GM23338 (cell line): Measurements from ENCODE around the gene TBX10. TPM values are rescaled to one million over a fixed set of nuclear protein-coding genes. Genes with fewer than 3 reads are reported as not detected.
"Not testable (repeated sequence)": the region's sequence is repeated elsewhere in the genome, so short reads cannot be mapped to it uniquely, and the experiment has no call there.

Source experiments
- ATAC-seq: fragments of 200-7000 bp; cut with Tn5 transposase; 3 replicates; pipeline ENCODE4 v1.9.1; 2020
- DNase-seq: peaks from one replicate; pipeline ENCODE4 v3.0.0-alpha.2; 2015; ENCODE audit warnings: low spot score
- H2AFZ ChIP-seq: fragments of 200-600 bp; sonication (generic); 2 replicates; pipeline ENCODE4 v1.8.0; 2016; ENCODE audit warnings: antibody characterized with exemption, mild to moderate bottlenecking, moderate library complexity
- H3F3A ChIP-seq: fragments of 200-600 bp; sonication (generic); replicated peaks from 2 replicates; pipeline ENCODE4 v1.8.0; 2017; ENCODE audit warnings: antibody characterized with exemption, mixed run types, low read depth
- H3K27ac ChIP-seq: fragments of 200-600 bp; sonication (generic); 2 replicates; pipeline ENCODE4 v1.6.1; 2016; ENCODE audit warnings: low read depth
- H3K27me3 ChIP-seq: fragments of 200-600 bp; sonication (generic); 2 replicates; pipeline ENCODE4 v1.8.0; 2016; ENCODE audit warnings: mild to moderate bottlenecking, mixed run types, moderate library complexity; ENCODE audit not compliant: insufficient read depth
- H3K36me3 ChIP-seq: fragments of 200-600 bp; sonication (generic); 2 replicates; pipeline ENCODE4 v1.8.0; 2016; ENCODE audit warnings: mild to moderate bottlenecking; ENCODE audit not compliant: insufficient read depth
- H3K4me1 ChIP-seq: fragments of 200-600 bp; sonication (generic); 2 replicates; pipeline ENCODE4 v1.8.0; 2016; ENCODE audit warnings: mild to moderate bottlenecking, moderate library complexity; ENCODE audit not compliant: insufficient read depth
- H3K4me2 ChIP-seq: fragments of 200-600 bp; sonication (generic); 2 replicates; pipeline ENCODE4 v1.7.1; 2017; ENCODE audit warnings: mixed run types
- H3K4me3 ChIP-seq: fragments of 200-600 bp; sonication (generic); 2 replicates; pipeline ENCODE4 v1.6.1; 2016; ENCODE audit warnings: mixed run types
- H3K79me2 ChIP-seq: fragments of 200-600 bp; sonication (generic); replicated peaks from 2 replicates; pipeline ENCODE4 v1.8.0; 2017; ENCODE audit warnings: mild to moderate bottlenecking; ENCODE audit not compliant: insufficient read depth
- H3K9me2 ChIP-seq: fragments of 200-600 bp; sonication (generic); 2 replicates; pipeline ENCODE4 v1.8.0; 2017; ENCODE audit not compliant: insufficient read depth
- H4K20me1 ChIP-seq: fragments of 200-600 bp; sonication (generic); replicated peaks from 2 replicates; pipeline ENCODE4 v1.8.0; 2017; ENCODE audit warnings: mild to moderate bottlenecking; ENCODE audit not compliant: insufficient read depth
- H3K27ac Mint-ChIP-seq: 2 replicates; pipeline ENCODE4 v1.8.0; 2020; ENCODE audit warnings: inconsistent platforms, mild to moderate bottlenecking, moderate library complexity, mixed read lengths
- H3K27me3 Mint-ChIP-seq: 3 replicates; pipeline ENCODE4 v1.8.0; 2022; ENCODE audit warnings: low read depth, mild to moderate bottlenecking, moderate library complexity, mixed read lengths, inconsistent platforms; ENCODE audit not compliant: insufficient read depth, poor library complexity
- H3K36me3 Mint-ChIP-seq: 3 replicates; pipeline ENCODE4 v1.8.0; 2021; ENCODE audit warnings: low read depth, mild to moderate bottlenecking, inconsistent platforms, moderate library complexity, mixed read lengths
- H3K4me1 Mint-ChIP-seq: 3 replicates; pipeline ENCODE4 v1.8.0; 2020; ENCODE audit warnings: mild to moderate bottlenecking, inconsistent platforms, mixed read lengths
- H3K4me3 Mint-ChIP-seq: 3 replicates; pipeline ENCODE4 v1.8.0; 2021; ENCODE audit warnings: moderate library complexity, mild to moderate bottlenecking, inconsistent platforms, mixed read lengths
- H3K9me3 Mint-ChIP-seq: 3 replicates; pipeline ENCODE4 v1.8.0; 2020; ENCODE audit warnings: moderate library complexity, mild to moderate bottlenecking, inconsistent platforms, mixed read lengths
- CREB1 ChIP-seq: fragments of 250-450 bp; sonication (Bioruptor Pico); IDR thresholded peaks from 2 replicates; pipeline ENCODE4 v1.5.0; 2020; ENCODE audit warnings: low read depth, mild to moderate bottlenecking, moderate library complexity
- ETS1 ChIP-seq: IDR thresholded peaks from 2 replicates; pipeline ENCODE4 v1.6.1; 2016; ENCODE audit warnings: antibody characterized with exemption
- EZH2 ChIP-seq: fragments of 200-600 bp; sonication (generic); IDR thresholded peaks from one replicate; pipeline ENCODE4 v1.8.0; 2017; ENCODE audit warnings: antibody characterized with exemption, mild to moderate bottlenecking, low read depth; ENCODE audit not compliant: unreplicated experiment
- EZH2phosphoT487 ChIP-seq: fragments of 200-600 bp; sonication (generic); IDR thresholded peaks from one replicate; pipeline ENCODE4 v1.8.1; 2018; ENCODE audit warnings: antibody characterized with exemption; ENCODE audit not compliant: unreplicated experiment
- JUNB ChIP-seq: IDR thresholded peaks from one replicate; pipeline ENCODE4 v1.6.1; 2016; ENCODE audit warnings: antibody characterized with exemption; ENCODE audit not compliant: unreplicated experiment
- NANOG ChIP-seq: IDR thresholded peaks from 2 replicates; pipeline ENCODE4 v1.6.1; 2016; ENCODE audit warnings: antibody characterized with exemption, borderline replicate concordance
- POLR2AphosphoS5 ChIP-seq: IDR thresholded peaks from 2 replicates; pipeline ENCODE4 v1.6.1; 2016; ENCODE audit warnings: antibody characterized with exemption, low read depth
- STAT1 ChIP-seq: IDR thresholded peaks from one replicate; pipeline ENCODE4 v1.6.1; 2016; ENCODE audit warnings: antibody characterized with exemption; ENCODE audit not compliant: unreplicated experiment
- ZNF114 ChIP-seq: fragments of 250-450 bp; sonication (Bioruptor Pico); IDR thresholded peaks from 2 replicates; pipeline ENCODE4 v1.5.0; 2020; ENCODE audit warnings: mild to moderate bottlenecking, moderate library complexity
- polyA plus RNA-seq: library from polyadenylated mRNA; unstranded; fragments of >200 nt; fragmentation: Nextera tagmentation; extraction: Ambion mirVana; gene quantifications from 2 replicates; pipeline ENCODE4 v1.2.1, GENCODE V29; 2016
- total RNA-seq: library from RNA; depleted of rRNA; stranded (reverse); fragments of >200 nt; shearing (Covaris generic); gene quantifications from 2 replicates; pipeline ENCODE4 v1.2.3, GENCODE V29; 2014
- TF ChIP-seq, protein P1 (sequence below): fragments of 250-450 bp; sonication (Bioruptor Pico); IDR thresholded peaks from 2 replicates; pipeline ENCODE4 v1.5.0; 2020; ENCODE audit warnings: mild to moderate bottlenecking, moderate library complexity
- TF ChIP-seq, protein P2 (sequence below), 2 experiments: fragments of 200-600 bp in 1 of 2; sonication (generic) in 1 of 2; conservative IDR thresholded peaks; 2 replicates each; pipeline versions ENCODE4 v1.5.1 to v1.6.1; 2016 to 2017; ENCODE audit warnings: antibody characterized with exemption in 2 of 2, low read depth in 2 of 2, mild to moderate bottlenecking in 2 of 2, moderate library complexity in 1 of 2

The TBX10 gene
- total and polyA plus RNA-seq, 2 experiments from 2014 or later: 0.10 TPM; not detected in 1

- H3K36me3 ChIP-seq, H3K4me3 ChIP-seq, H3K9me2 ChIP-seq, DNase-seq, H3K9me3 Mint-ChIP-seq, H3K27ac Mint-ChIP-seq, H3F3A ChIP-seq, ATAC-seq, H3K27me3 ChIP-seq, H3K27me3 Mint-ChIP-seq, H4K20me1 ChIP-seq, H3K79me2 ChIP-seq, H3K36me3 Mint-ChIP-seq: not testable (repeated sequence)
- peak overlapping the region; percentile 69; the same call in 1 of the 2 replicates for H2AFZ ChIP-seq
- peak overlapping the region; percentile 71; the same call in 1 of the 2 replicates for H3K4me2 ChIP-seq
- H3K27ac ChIP-seq: peak overlapping the region; percentile 89; the same call in 1 of the 2 replicates
- H3K4me1 ChIP-seq: peaks cover 27% of the 10 kb centered on the region
- H3K4me1 Mint-ChIP-seq: peaks cover 21% of the 10 kb centered on the region
- peak overlapping the region; percentile 1; the same call in 1 of the 3 replicates for H3K4me3 Mint-ChIP-seq
These were observed 35.4 kb downstream of the TBX10 start for GRCh38 chr11:67604119-67604518.

DNA sequence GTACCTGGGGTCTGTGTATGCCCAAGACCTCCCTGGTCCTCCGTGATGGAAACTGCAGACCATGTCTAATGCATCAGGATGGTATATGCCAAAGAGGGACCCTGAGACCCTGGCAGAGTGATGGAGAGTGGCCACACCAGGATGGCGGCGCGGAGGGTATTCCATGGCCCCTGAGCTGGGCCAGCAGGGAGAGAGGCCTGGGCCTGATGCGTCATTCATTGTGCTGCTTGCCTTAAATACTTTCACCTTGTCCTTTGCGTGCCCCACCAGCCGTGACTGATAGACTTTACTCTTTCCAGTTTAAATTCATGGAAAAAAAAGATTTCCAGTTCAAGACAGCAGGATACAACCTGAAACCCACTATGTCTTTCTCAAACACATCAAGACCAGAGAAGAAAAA is 38.5 kb downstream of the TBX10 start:
- Histone ChIP-seq H3K4me3 (no peak overlapping the region), H3K36me3 (no peaks in the 10 kb centered on the region; the same call in 1 of the 2 replicates), H3K4me1 (peaks cover 22% of the 10 kb centered on the region), H3K79me2 (no peaks in the 10 kb centered on the region), H3K9me2 (0 out of 2 replicates have a peak, but pooled peaks cover 2% of the 10 kb centered on the region), H3K4me2 (no peak overlapping the region), H3F3A (0 out of 2 replicates have a peak, but pooled peaks cover 6% of the 10 kb centered on the region), H2AFZ (no peak overlapping the region), H3K27me3 (no peaks in the 10 kb centered on the region), H3K27ac (no peak overlapping the region), H4K20me1 (no peaks in the 10 kb centered on the region)
- H3K9me3 Mint-ChIP-seq: peaks cover 24% of the 10 kb centered on the region
- DNase-seq: no peak
- no peak overlapping the region for H3K4me3 Mint-ChIP-seq
- H3K27ac Mint-ChIP-seq: no peak overlapping the region
- peaks cover 21% of the 10 kb centered on the region for H3K4me1 Mint-ChIP-seq
- no peaks in the 10 kb centered on the region for H3K27me3 Mint-ChIP-seq
- ATAC-seq: no peak
- no peaks in the 10 kb centered on the region; the same call in 1 of the 3 replicates for H3K36me3 Mint-ChIP-seq
- TF ChIP-seq, protein P1, sequence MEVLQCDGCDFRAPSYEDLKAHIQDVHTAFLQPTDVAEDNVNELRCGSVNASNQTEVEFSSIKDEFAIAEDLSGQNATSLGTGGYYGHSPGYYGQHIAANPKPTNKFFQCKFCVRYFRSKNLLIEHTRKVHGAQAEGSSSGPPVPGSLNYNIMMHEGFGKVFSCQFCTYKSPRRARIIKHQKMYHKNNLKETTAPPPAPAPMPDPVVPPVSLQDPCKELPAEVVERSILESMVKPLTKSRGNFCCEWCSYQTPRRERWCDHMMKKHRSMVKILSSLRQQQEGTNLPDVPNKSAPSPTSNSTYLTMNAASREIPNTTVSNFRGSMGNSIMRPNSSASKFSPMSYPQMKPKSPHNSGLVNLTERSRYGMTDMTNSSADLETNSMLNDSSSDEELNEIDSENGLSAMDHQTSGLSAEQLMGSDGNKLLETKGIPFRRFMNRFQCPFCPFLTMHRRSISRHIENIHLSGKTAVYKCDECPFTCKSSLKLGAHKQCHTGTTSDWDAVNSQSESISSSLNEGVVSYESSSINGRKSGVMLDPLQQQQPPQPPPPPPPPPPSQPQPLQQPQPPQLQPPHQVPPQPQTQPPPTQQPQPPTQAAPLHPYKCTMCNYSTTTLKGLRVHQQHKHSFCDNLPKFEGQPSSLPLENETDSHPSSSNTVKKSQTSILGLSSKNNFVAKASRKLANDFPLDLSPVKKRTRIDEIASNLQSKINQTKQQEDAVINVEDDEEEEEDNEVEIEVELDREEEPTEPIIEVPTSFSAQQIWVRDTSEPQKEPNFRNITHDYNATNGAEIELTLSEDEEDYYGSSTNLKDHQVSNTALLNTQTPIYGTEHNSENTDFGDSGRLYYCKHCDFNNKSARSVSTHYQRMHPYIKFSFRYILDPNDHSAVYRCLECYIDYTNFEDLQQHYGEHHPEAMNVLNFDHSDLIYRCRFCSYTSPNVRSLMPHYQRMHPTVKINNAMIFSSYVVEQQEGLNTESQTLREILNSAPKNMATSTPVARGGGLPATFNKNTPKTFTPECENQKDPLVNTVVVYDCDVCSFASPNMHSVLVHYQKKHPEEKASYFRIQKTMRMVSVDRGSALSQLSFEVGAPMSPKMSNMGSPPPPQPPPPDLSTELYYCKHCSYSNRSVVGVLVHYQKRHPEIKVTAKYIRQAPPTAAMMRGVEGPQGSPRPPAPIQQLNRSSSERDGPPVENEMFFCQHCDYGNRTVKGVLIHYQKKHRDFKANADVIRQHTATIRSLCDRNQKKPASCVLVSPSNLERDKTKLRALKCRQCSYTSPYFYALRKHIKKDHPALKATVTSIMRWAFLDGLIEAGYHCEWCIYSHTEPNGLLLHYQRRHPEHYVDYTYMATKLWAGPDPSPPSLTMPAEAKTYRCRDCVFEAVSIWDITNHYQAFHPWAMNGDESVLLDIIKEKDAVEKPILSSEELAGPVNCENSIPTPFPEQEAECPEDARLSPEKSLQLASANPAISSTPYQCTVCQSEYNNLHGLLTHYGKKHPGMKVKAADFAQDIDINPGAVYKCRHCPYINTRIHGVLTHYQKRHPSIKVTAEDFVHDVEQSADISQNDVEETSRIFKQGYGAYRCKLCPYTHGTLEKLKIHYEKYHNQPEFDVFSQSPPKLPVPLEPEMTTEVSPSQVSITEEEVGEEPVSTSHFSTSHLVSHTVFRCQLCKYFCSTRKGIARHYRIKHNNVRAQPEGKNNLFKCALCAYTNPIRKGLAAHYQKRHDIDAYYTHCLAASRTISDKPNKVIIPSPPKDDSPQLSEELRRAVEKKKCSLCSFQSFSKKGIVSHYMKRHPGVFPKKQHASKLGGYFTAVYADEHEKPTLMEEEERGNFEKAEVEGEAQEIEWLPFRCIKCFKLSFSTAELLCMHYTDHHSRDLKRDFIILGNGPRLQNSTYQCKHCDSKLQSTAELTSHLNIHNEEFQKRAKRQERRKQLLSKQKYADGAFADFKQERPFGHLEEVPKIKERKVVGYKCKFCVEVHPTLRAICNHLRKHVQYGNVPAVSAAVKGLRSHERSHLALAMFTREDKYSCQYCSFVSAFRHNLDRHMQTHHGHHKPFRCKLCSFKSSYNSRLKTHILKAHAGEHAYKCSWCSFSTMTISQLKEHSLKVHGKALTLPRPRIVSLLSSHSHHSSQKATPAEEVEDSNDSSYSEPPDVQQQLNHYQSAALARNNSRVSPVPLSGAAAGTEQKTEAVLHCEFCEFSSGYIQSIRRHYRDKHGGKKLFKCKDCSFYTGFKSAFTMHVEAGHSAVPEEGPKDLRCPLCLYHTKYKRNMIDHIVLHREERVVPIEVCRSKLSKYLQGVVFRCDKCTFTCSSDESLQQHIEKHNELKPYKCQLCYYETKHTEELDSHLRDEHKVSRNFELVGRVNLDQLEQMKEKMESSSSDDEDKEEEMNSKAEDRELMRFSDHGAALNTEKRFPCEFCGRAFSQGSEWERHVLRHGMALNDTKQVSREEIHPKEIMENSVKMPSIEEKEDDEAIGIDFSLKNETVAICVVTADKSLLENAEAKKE (CRISPR knock-in tag): no peak
- TF ChIP-seq, protein P2, sequence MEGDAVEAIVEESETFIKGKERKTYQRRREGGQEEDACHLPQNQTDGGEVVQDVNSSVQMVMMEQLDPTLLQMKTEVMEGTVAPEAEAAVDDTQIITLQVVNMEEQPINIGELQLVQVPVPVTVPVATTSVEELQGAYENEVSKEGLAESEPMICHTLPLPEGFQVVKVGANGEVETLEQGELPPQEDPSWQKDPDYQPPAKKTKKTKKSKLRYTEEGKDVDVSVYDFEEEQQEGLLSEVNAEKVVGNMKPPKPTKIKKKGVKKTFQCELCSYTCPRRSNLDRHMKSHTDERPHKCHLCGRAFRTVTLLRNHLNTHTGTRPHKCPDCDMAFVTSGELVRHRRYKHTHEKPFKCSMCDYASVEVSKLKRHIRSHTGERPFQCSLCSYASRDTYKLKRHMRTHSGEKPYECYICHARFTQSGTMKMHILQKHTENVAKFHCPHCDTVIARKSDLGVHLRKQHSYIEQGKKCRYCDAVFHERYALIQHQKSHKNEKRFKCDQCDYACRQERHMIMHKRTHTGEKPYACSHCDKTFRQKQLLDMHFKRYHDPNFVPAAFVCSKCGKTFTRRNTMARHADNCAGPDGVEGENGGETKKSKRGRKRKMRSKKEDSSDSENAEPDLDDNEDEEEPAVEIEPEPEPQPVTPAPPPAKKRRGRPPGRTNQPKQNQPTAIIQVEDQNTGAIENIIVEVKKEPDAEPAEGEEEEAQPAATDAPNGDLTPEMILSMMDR (conservative IDR thresholded peaks at IDR 0.05; ENCODE audit: low read depth in 2 of 2): no peak
- no peak for TF ChIP-seq NANOG
- TF ChIP-seq CREB1 (CRISPR knock-in tag): no peak
- no peak for TF ChIP-seq EZH2phosphoT487
- TF ChIP-seq POLR2AphosphoS5: no peak
- no peak for TF ChIP-seq ZNF114 (CRISPR knock-in tag)
- no peak for TF ChIP-seq JUNB
- no peak for TF ChIP-seq STAT1
- TF ChIP-seq EZH2: no peak
- no peak for TF ChIP-seq ETS1
